ENCODE results near the gene SDK2. TPM values are rescaled to one million over a fixed set of nuclear protein-coding genes. Genes with fewer than 3 reads are reported as not detected.

The SDK2 gene
- total and polyA plus RNA-seq, 9 of the 15 experiments (the other 6 are each of a cell fraction or from before 2014, with no cell fraction given) = 0.04 TPM; not detected in 8

GRCh38 chr17:73304971-73305812 is 339.1 kb downstream of the SDK2 start (continued):
- peak; percentile 43 for TF ChIP-seq REST (IDR thresholded peaks at IDR 0.05; ENCODE audit: borderline replicate concordance)
- TF ChIP-seq REST (CRISPR knock-in tag; IDR thresholded peaks at IDR 0.05; ENCODE audit: low read depth) = no peak
- no peak for TF ChIP-seq KDM2B (CRISPR knock-in tag; IDR thresholded peaks at IDR 0.05)
- TF ChIP-seq ZNF41 (CRISPR knock-in tag; conservative IDR thresholded peaks at IDR 0.05) = no peak
- peak in 1 of 2 experiments; percentile 51; a peak in 2 of 4 replicates for TF ChIP-seq TBL1XR1 (IDR thresholded peaks at IDR 0.05; ENCODE audit: low read length in 2 of 2)
- TF ChIP-seq ZNF699 (CRISPR knock-in tag; IDR thresholded peaks at IDR 0.05; ENCODE audit: insufficient replicate concordance) = no peak
- no peak for TF ChIP-seq CAMTA2 (CRISPR knock-in tag; conservative IDR thresholded peaks at IDR 0.05)
- no peak for TF ChIP-seq CGGBP1 (CRISPR knock-in tag; IDR thresholded peaks at IDR 0.05)
- TF ChIP-seq BCOR (IDR thresholded peaks at IDR 0.05) = 0 out of 2 replicates have a peak, but pooled peaks have one; percentile 22
- peak; percentile 37; the same call in 1 of the 2 replicates for TF ChIP-seq ATF7 (IDR thresholded peaks at IDR 0.05)
- TF ChIP-seq ZNF239 (CRISPR knock-in tag; IDR thresholded peaks at IDR 0.05) = no peak
- no peak for TF ChIP-seq KLF16 (IDR thresholded peaks at IDR 0.05)
- no peak for TF ChIP-seq MAFF (IDR thresholded peaks at IDR 0.05; ENCODE audit: low read length)
- TF ChIP-seq FOXP4 (CRISPR knock-in tag; IDR thresholded peaks at IDR 0.05; ENCODE audit: borderline replicate concordance) = no peak

Measured in K562 (cell line).